Activated T-cell treated with anti-CD3 and anti-CD28 coated beads, Interleukin-2, amount 50 U/mL, for 4 hours (primary cell): ENCODE measurements around the gene SLC9A8. TPM values are rescaled to one million over a fixed set of nuclear protein-coding genes. Genes with fewer than 3 reads are reported as not detected.

Experiments
- ATAC-seq, 2 donors: fragments of 200-7000 bp; cut with Tn5 transposase; one replicate each; pipeline ENCODE4 v1.10.0; 2021
- DNase-seq: peaks from one replicate; pipeline ENCODE4 v3.0.0-alpha.2; 2020
- H3K27me3 Mint-ChIP-seq: one replicate; pipeline ENCODE4 v1.8.0; 2021; ENCODE audit warnings: low read depth, mixed read lengths
- H3K36me3 Mint-ChIP-seq: one replicate; pipeline ENCODE4 v1.8.0; 2022; ENCODE audit warnings: mixed read lengths; ENCODE audit not compliant: insufficient read depth
- H3K4me1 Mint-ChIP-seq: one replicate; pipeline ENCODE4 v1.8.0; 2021; ENCODE audit warnings: low read depth, mixed read lengths
- H3K4me3 Mint-ChIP-seq: one replicate; pipeline ENCODE4 v1.8.0; 2021; ENCODE audit warnings: mild to moderate bottlenecking, moderate library complexity, mixed read lengths
- H3K9me3 Mint-ChIP-seq: one replicate; pipeline ENCODE4 v1.8.0; 2021; ENCODE audit warnings: mixed read lengths
- total RNA-seq, 3 donors: library from RNA; stranded (reverse); gene quantifications; one replicate each; pipeline ENCODE4 v1.2.1, GENCODE V29; 2021

The SLC9A8 gene
- total RNA-seq, 3 donors from 2014 or later = 11.9 to 16.4 (median 13.2) TPM

- no peaks in the 10 kb centered on the region for H3K9me3 Mint-ChIP-seq
- DNase-seq = no peak
- peak overlapping the region; percentile 93 for H3K4me3 Mint-ChIP-seq
- no peaks in the 10 kb centered on the region for H3K27me3 Mint-ChIP-seq
- no peak for ATAC-seq
- H3K36me3 Mint-ChIP-seq = peaks cover 21% of the 10 kb centered on the region
- H3K4me1 Mint-ChIP-seq = peaks cover 37% of the 10 kb centered on the region
Observed at GRCh38 chr20:49813305-49813974, 812 bp downstream of the SLC9A8 start.

GRCh38 chr20:49814057-49814694 lies 1.5 kb downstream of the SLC9A8 start:
- Mint-ChIP-seq H3K4me3 (peak overlapping the region; percentile 93), H3K27me3 (no peaks in the 10 kb centered on the region), H3K36me3 (peaks cover 25% of the 10 kb centered on the region), H3K9me3 (no peaks in the 10 kb centered on the region), H3K4me1 (peaks cover 39% of the 10 kb centered on the region)
- ATAC-seq (no peak), DNase-seq (no peak)

- no peak for DNase-seq
- Mint-ChIP-seq H3K9me3 (no peaks in the 10 kb centered on the region), H3K36me3 (peaks cover 46% of the 10 kb centered on the region), H3K4me1 (peaks cover 55% of the 10 kb centered on the region), H3K4me3 (no peak overlapping the region), H3K27me3 (no peaks in the 10 kb centered on the region)
- no peak for ATAC-seq
Observed at GRCh38 chr20:49818816-49819215, 6.2 kb downstream of the SLC9A8 start.

- Mint-ChIP-seq H3K27me3 (no peaks in the 10 kb centered on the region), H3K36me3 (peaks cover 51% of the 10 kb centered on the region), H3K4me1 (peaks cover 53% of the 10 kb centered on the region), H3K4me3 (no peak overlapping the region), H3K9me3 (no peaks in the 10 kb centered on the region)
- ATAC-seq (no peak), DNase-seq (no peak)
Observed at GRCh38 chr20:49819702-49820101, 7.1 kb downstream of the SLC9A8 start.

- no peaks in the 10 kb centered on the region for H3K9me3 Mint-ChIP-seq
- DNase-seq = no peak
- H3K4me3 Mint-ChIP-seq = no peak overlapping the region
- H3K36me3 Mint-ChIP-seq = peaks cover 42% of the 10 kb centered on the region
- peaks cover 50% of the 10 kb centered on the region for H3K4me1 Mint-ChIP-seq
- ATAC-seq = no peak
- H3K27me3 Mint-ChIP-seq = no peaks in the 10 kb centered on the region
Observed at GRCh38 chr20:49821381-49821780, 8.8 kb downstream of the SLC9A8 start.

GRCh38 chr20:49821870-49822331 lies 9.3 kb downstream of the SLC9A8 start:
- ATAC-seq = peak; percentile 42 to 49
- no peaks in the 10 kb centered on the region for H3K27me3 Mint-ChIP-seq
- H3K4me1 Mint-ChIP-seq = peaks cover 50% of the 10 kb centered on the region
- DNase-seq = no peak
- no peaks in the 10 kb centered on the region for H3K9me3 Mint-ChIP-seq
- no peak overlapping the region for H3K4me3 Mint-ChIP-seq
- peaks cover 40% of the 10 kb centered on the region for H3K36me3 Mint-ChIP-seq

- Mint-ChIP-seq H3K36me3 (peaks cover 36% of the 10 kb centered on the region), H3K4me3 (peak overlapping the region; percentile 17), H3K9me3 (no peaks in the 10 kb centered on the region), H3K27me3 (no peaks in the 10 kb centered on the region), H3K4me1 (peaks cover 49% of the 10 kb centered on the region)
- no peak for DNase-seq
- peak; percentile 83 to 87 for ATAC-seq
Observed at GRCh38 chr20:49823152-49823847, 10.7 kb downstream of the SLC9A8 start.

GRCh38 chr20:49824206-49824605 lies 11.6 kb downstream of the SLC9A8 start:
- Mint-ChIP-seq H3K4me3 (peak overlapping the region; percentile 17), H3K27me3 (no peaks in the 10 kb centered on the region), H3K4me1 (peaks cover 47% of the 10 kb centered on the region), H3K36me3 (peaks cover 32% of the 10 kb centered on the region), H3K9me3 (no peaks in the 10 kb centered on the region)
- DNase-seq (no peak), ATAC-seq (no peak)

- H3K27me3 Mint-ChIP-seq = no peaks in the 10 kb centered on the region
- ATAC-seq = no peak
- H3K36me3 Mint-ChIP-seq = peaks cover 28% of the 10 kb centered on the region
- H3K4me1 Mint-ChIP-seq = peaks cover 44% of the 10 kb centered on the region
- no peaks in the 10 kb centered on the region for H3K9me3 Mint-ChIP-seq
- H3K4me3 Mint-ChIP-seq = no peak overlapping the region
- no peak for DNase-seq
Observed at GRCh38 chr20:49825521-49826033, 12.9 kb downstream of the SLC9A8 start.

- no peaks in the 10 kb centered on the region for H3K9me3 Mint-ChIP-seq
- H3K4me3 Mint-ChIP-seq = no peak overlapping the region
- H3K36me3 Mint-ChIP-seq = peaks cover 19% of the 10 kb centered on the region
- H3K4me1 Mint-ChIP-seq = peaks cover 2% of the 10 kb centered on the region
- no peaks in the 10 kb centered on the region for H3K27me3 Mint-ChIP-seq
- no peak for DNase-seq
- no peak for ATAC-seq
Observed at GRCh38 chr20:49831022-49831769, 18.6 kb downstream of the SLC9A8 start.

- ATAC-seq = no peak
- Mint-ChIP-seq H3K36me3 (peaks cover 19% of the 10 kb centered on the region), H3K4me3 (no peak overlapping the region), H3K9me3 (no peaks in the 10 kb centered on the region), H3K4me1 (peaks cover 2% of the 10 kb centered on the region), H3K27me3 (no peaks in the 10 kb centered on the region)
- DNase-seq = no peak
Observed at GRCh38 chr20:49831770-49832631, 19.4 kb downstream of the SLC9A8 start.

GRCh38 chr20:49832632-49833327 lies 20.2 kb downstream of the SLC9A8 start:
- Mint-ChIP-seq H3K36me3 (peaks cover 19% of the 10 kb centered on the region), H3K9me3 (no peaks in the 10 kb centered on the region), H3K27me3 (no peaks in the 10 kb centered on the region), H3K4me3 (no peak overlapping the region), H3K4me1 (peaks cover 2% of the 10 kb centered on the region)
- ATAC-seq (no peak), DNase-seq (no peak)

- H3K36me3 Mint-ChIP-seq = peaks cover 19% of the 10 kb centered on the region
- H3K4me3 Mint-ChIP-seq = no peak overlapping the region
- no peaks in the 10 kb centered on the region for H3K27me3 Mint-ChIP-seq
- H3K4me1 Mint-ChIP-seq = peaks cover 2% of the 10 kb centered on the region
- no peaks in the 10 kb centered on the region for H3K9me3 Mint-ChIP-seq
- ATAC-seq (no peak), DNase-seq (no peak)
Observed at GRCh38 chr20:49833483-49833882, 20.9 kb downstream of the SLC9A8 start.
